ENCODE data around the gene TRAF7.

GRCh38 chr16:2190002-2190658 lies 34.5 kb downstream of the TRAF7 start:
- TF ChIP-seq CTCF (conservative IDR thresholded peaks at IDR 0.05): no peak
- no peak for TF ChIP-seq ZFX (IDR thresholded peaks at IDR 0.05)
